HL-60 (cell line): ENCODE results near the gene NUDT17.

Experiments
- DNase-seq, 2 experiments: peaks; one replicate each; pipeline ENCODE4 v3.0.0-alpha.2; 2010 to 2020; ENCODE audit warnings: low read depth in 1 of 2, low spot score in 1 of 2
- H3K27ac ChIP-seq: fragments of 250-450 bp; sonication (Bioruptor Pico); replicated peaks from 2 replicates; pipeline ENCODE4 v1.5.1; 2020; ENCODE audit warnings: mild to moderate bottlenecking, moderate library complexity
- H3K27me3 ChIP-seq: fragments of 250-450 bp; sonication (Bioruptor Pico); 2 replicates; pipeline ENCODE4 v1.5.1; 2021; ENCODE audit warnings: mild to moderate bottlenecking, moderate library complexity; ENCODE audit not compliant: insufficient read depth, poor library complexity, severe bottlenecking
- H3K4me3 ChIP-seq: replicated peaks from 2 replicates; pipeline ENCODE4 v1.5.1; 2011; ENCODE audit warnings: mild to moderate bottlenecking, control low read depth, low read length; ENCODE audit not compliant: insufficient read depth
- CTCF ChIP-seq: IDR thresholded peaks from one replicate; pipeline ENCODE4 v1.5.1; 2011; ENCODE audit warnings: low read length, control low read depth, inconsistent platforms; ENCODE audit not compliant: insufficient read depth
- GABPA ChIP-seq: IDR thresholded peaks from 2 replicates; pipeline ENCODE4 v1.6.1; 2012; ENCODE audit warnings: low read depth
- POLR2AphosphoS5 ChIP-seq: IDR thresholded peaks from 2 replicates; pipeline ENCODE4 v1.6.1; 2012; ENCODE audit warnings: low read depth
- REST ChIP-seq: IDR thresholded peaks from 2 replicates; pipeline ENCODE4 v1.6.1; 2012; ENCODE audit warnings: low read depth; ENCODE audit not compliant: insufficient replicate concordance
- SPI1 ChIP-seq: IDR thresholded peaks from 2 replicates; pipeline ENCODE4 v1.6.1; 2012; ENCODE audit warnings: low read depth, mild to moderate bottlenecking, borderline replicate concordance

The NUDT17 gene

GRCh38 chr1:145887631-145888030, 42.2 kb downstream of the NUDT17 start:
- Histone ChIP-seq H3K27me3 (peaks cover 6% of the 10 kb centered on the region), H3K27ac (no peak overlapping the region), H3K4me3 (no peak overlapping the region)
- no peak for TF ChIP-seq CTCF
- TF ChIP-seq GABPA = no peak
- no peak for TF ChIP-seq REST
- TF ChIP-seq POLR2AphosphoS5 = no peak
- TF ChIP-seq SPI1 = no peak
- DNase-seq = no peak

GRCh38 chr1:145889722-145890121, 44.3 kb downstream of the NUDT17 start:
- Histone ChIP-seq H3K27ac (no peak overlapping the region), H3K27me3 (peaks cover 6% of the 10 kb centered on the region), H3K4me3 (no peak overlapping the region)
- no peak for TF ChIP-seq POLR2AphosphoS5
- no peak for TF ChIP-seq REST
- no peak for TF ChIP-seq SPI1
- no peak for TF ChIP-seq GABPA
- no peak for TF ChIP-seq CTCF
- DNase-seq = no peak

- no peaks in the 10 kb centered on the region for H3K27me3 ChIP-seq
- H3K27ac ChIP-seq = no peak overlapping the region
- TF ChIP-seq GABPA = no peak
- TF ChIP-seq REST = no peak
- TF ChIP-seq POLR2AphosphoS5 = no peak
- no peak overlapping the region for H3K4me3 ChIP-seq
- DNase-seq = no peak
Observed at GRCh38 chr1:145891143-145891542, 45.7 kb downstream of the NUDT17 start.
